ENCODE data around the gene HTR2C.

GRCh38 chrX:114635986-114636385, 52.1 kb downstream of the HTR2C start:
- no peak for TF ChIP-seq MYC (IDR thresholded peaks at IDR 0.05; ENCODE audit: insufficient read depth, insufficient read length, insufficient replicate concordance, low read length, severe bottlenecking)
- TF ChIP-seq, protein P1, sequence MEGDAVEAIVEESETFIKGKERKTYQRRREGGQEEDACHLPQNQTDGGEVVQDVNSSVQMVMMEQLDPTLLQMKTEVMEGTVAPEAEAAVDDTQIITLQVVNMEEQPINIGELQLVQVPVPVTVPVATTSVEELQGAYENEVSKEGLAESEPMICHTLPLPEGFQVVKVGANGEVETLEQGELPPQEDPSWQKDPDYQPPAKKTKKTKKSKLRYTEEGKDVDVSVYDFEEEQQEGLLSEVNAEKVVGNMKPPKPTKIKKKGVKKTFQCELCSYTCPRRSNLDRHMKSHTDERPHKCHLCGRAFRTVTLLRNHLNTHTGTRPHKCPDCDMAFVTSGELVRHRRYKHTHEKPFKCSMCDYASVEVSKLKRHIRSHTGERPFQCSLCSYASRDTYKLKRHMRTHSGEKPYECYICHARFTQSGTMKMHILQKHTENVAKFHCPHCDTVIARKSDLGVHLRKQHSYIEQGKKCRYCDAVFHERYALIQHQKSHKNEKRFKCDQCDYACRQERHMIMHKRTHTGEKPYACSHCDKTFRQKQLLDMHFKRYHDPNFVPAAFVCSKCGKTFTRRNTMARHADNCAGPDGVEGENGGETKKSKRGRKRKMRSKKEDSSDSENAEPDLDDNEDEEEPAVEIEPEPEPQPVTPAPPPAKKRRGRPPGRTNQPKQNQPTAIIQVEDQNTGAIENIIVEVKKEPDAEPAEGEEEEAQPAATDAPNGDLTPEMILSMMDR (IDR thresholded peaks at IDR 0.05 in 2 of 3, conservative IDR thresholded peaks at IDR 0.05 in 1 of 3; ENCODE audit: control insufficient read depth in 2 of 3, extremely low read depth in 1 of 3, insufficient read depth in 1 of 3, low read depth in 3 of 3, low read length in 3 of 3), result no peak
- no peak for TF ChIP-seq HDAC2 (IDR thresholded peaks at IDR 0.05)

Measured in GM12878 (cell line).